Hematopoietic multipotent progenitor cell (in vitro differentiated cells): ENCODE data around the gene MED10. TPM values are rescaled to one million over a fixed set of nuclear protein-coding genes. Genes with fewer than 3 reads are reported as not detected.

Source experiments
- total RNA-seq: library from RNA; depleted of rRNA; stranded (reverse); fragments of >200 nt; gene quantifications from one replicate; pipeline ENCODE4 v1.2.3, GENCODE V29; 2012

MED10 gene
- total RNA-seq, 1 donor = 8.6 TPM

Other genes with a start within 250 kb of the MED10 start
- under 0.01 TPM for gene UBE2QL1, start 70.3 kb upstream of the MED10 start, total RNA-seq